Colon (tissue), 2 donors: ENCODE data around the gene MYO9A.
"Not testable (repeated sequence)": the region's sequence is repeated elsewhere in the genome, so short reads cannot be mapped to it uniquely, and the experiment has no call there.

Source experiments
- FAIRE-seq: peaks from 2 replicates; lab custom pipeline; 2012; peaks lifted over from hg19 to GRCh38; lab: Jason Lieb, UNC
- donor health status: control.
- donor health status: control.

The MYO9A gene

DNA sequence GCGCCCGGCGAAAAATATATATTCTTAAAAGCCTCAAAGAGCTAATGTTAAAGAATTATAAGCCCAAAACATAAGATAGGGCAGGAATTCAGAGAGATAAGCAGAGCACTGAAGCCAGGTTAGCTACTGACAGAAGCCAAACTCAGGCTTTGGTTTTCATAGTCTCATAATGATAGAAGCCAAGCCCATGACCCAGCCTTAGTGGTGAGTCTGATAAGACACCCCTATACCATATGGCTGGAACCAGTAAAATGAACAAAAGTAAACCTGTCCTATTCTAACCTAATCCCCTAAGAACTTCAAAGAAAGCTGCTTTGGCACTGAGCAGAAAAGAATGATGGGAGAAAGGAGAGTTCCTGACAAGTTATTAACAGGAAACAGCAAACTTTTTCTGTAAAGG lies 25.9 kb downstream of the MYO9A start:
- no peak for FAIRE-seq

DNA sequence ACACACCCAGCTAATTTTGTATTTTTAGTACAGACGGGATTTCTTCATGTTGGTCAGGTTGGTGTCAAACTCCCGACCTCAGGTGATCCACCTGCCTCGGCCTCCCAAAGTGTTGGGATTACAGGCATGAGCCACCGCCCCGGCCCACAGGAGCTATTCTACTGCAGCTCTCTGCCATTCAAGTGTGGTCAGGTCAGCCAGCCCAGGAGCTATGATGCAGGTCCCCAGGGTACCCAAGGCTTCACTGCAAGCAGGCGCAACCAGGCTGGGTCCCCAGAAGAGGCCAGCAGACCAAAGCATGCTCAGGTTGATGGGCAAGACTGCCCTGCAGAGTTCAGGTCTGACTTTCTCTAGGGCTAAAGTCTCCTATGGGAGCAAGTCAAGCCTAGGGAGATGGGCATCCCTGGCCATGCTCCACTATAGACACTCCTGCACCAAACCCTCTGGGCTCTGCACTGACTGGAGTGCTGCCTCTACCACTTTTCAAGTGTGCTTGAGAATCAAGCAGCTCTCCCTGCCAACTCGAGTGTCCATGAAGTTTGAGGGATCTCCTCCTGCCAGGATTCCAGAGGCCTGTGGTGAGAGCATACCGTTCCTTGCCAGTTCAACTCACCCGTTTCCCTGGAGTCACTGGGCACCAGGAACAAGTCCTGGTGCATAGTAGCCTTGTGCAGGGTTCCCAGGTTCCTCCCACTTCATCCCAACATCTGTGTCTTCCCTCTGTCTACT lies 30.9 kb downstream of the MYO9A start:
- no peak for FAIRE-seq

DNA sequence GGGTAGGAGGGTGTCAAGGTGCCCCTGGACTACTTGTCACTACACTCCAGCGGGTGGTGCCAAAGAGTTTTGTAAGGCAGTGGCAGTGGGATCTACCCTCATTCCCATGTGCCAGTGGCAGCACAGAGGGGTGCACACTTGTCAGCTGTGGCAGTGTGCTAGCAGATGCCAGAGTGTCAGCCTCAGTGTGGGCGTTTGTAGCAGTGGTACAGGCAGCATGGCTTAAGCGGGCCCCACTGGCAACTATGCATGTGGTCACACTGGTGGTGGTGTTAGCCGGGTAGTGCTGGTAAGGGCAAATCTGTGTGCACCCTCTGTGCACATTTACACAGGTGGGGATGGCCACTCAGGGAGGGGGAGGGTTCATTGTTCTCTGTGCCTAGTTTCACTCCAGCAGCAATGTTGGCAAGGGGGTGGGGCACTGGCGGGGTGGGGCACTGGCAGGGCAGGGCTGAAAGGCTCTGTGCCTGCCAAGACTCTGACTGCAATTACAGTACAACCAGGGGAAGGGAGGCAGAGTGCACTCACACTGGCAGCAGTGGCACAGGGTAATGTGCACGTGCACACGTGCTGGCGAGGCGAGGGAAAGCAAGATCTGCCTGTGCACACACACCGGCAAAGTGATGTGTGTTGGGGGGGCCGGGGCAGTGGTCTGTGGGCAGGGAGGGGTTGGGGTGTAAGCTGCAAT lies 31.8 kb downstream of the MYO9A start:
- FAIRE-seq: no peak

DNA sequence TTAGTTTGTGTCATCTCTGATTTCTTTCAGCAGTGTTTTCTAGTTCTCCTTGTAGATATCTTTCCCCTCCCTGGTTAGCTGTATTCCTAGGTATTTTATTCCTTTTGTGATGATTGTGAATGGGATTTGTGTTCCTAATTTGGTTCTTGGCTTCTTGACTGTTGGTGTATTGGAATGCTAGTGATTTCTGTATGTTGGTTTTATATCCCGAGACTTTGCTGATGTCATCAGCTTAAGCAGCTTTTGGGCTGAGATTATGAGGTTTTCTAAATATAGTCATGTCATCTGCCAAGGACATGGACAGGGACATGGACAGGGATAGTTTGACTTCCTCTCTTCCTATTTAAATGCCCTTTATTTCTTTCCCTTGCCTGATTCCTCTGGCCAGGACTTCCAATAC lies 35.8 kb downstream of the MYO9A start:
- FAIRE-seq: no peak

DNA sequence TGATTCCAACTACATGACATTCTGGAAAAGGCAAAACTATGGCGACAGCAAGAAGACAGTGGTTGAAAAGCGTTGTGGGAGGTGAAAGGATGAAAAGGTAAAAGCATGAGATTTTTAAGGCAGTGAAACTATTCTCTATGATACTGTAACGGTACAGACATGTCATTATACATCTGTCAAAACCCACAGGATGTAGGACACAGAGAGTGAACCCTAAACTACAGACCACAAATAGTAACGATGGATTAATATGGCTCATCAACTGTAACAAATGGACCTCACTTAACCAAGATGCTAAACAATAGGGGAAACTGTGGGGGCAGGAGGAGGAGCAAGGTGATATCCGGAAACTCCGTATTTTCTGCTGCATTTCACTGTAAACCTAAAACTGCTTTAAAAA lies 39.1 kb downstream of the MYO9A start:
- FAIRE-seq: no peak

DNA sequence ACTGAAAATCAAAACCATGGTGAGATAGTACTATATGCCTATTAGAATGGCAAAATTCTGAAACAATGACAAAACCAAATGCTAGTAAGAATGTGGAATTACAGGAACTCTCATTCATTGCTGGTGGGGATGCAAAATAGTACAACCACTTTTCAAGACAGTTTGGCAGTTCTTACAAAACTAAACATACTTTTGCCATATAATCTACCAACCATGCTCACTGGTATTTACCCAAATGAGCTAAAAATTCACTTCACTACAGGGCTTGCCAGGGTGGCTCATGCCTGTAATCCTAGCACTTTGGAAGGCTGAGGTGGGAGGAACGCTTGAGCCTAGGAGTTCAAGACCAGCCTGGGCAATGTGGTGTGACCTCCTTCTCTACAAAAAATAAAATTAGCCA lies 40.0 kb downstream of the MYO9A start:
- FAIRE-seq: no peak

DNA sequence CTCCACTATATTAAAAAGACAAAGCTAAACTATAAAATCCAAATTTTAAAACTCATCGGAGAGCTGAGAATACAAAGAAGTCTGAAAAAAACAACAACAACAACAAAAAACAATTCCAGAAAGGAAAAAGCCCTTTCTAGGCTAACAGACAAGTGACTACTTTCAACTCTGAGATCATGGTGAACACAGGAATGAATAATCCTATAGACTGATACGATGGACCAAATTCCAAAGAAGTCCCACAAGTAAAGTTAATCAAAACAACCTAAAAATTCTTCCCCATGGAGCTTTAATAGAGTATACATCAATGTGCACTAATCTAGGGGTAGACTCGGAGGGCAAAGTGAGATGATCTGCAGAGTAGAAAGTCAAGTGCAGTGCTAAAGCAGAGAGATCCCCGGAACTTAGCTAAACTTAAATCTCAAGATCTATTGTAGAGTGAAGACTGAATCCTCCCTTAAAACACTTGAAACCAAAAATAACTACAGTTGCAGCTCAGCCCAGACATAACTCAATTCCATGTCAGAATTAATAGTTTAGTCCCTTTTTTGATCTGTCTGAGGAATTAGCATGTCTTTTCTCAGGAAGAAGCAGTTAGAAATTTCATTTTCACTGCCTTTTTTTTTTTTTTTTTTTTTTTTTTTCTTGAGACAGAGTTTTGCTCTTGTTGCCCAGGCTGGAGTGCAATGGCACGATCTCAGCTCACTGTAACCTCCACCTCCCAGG lies 43.5 kb downstream of the MYO9A start:
- FAIRE-seq: no peak

DNA sequence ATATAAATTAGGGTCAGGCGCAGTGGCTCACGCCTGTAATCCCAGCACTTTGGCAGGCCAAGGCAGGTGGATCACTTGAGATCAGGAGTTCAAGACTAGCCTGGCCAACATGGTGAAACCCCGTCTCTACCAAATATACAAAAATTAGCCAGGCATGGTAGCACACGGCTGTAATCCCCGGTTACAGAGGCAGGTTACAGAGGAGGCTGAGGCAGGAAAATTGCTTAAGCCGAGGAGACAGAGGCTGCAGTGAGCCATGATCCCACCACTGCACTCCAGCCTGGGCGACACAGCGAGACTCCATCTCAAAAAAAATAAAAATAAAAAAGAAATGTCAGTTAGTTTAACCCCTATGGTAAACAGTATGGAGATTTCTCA lies 46.5 kb downstream of the MYO9A start:
- FAIRE-seq: not testable (repeated sequence)

DNA sequence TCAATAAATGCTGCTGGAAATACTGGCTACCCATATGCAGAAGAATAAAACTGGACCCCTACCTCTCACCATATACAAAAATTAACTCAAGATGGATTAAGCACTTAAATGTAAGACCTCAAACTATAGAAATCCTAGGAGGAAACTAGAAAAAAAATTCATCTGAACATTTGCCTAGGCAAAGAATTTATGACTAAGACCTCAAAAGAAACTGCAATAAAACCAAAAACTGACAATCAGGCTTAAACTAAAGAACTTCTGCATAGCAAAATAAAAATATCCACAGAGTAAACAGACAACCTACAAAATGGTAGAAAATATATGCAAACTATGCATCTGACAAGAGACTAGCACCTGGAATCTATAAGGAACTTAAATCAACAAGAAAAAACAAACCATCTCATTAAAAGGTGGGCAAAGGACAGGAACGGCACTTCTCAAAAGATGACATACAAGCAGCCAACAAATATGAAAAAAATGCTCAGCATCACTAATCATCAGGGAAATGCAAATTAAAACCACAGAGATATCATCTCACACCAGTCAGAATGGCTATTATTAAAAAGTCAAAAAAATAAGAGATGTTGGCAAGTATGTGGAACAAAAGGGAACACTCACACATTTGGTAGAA lies 47.0 kb downstream of the MYO9A start:
- FAIRE-seq: no peak

DNA sequence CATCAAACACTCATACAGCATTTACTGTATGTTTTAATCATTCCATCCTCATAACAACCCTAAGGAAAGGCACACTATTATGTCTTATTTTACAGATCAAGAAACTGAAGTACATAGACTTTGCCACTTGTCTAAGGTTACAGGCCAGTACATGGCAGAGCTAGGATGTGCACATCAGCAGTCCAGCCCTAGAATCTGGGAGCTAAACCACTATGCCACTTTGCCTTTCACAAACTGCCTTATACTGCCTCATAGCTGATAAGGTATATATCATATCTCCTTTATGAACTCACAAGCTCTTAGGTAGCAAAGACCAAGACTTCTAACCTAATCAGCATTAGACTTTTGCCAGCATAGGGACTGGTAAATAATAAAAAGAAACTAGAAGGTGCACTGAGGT lies 49.1 kb downstream of the MYO9A start:
- no peak for FAIRE-seq

DNA sequence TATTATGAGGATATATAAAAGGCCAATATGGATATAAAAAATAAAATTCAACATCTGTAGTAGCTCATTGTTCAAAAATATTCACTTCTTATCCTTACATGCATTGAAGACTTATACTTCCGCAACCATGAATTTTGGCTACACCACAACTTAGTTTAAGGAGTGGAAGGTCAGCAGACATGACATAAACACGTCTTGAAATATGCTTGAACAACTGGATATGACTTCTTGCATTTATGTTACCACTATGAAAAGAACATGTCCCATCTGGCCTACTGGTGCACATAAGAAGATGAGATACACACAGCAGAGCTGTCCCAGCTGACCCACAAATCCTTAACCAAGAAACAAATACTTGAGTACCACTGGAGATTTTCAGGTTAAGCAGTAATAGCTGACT lies 52.1 kb downstream of the MYO9A start:
- FAIRE-seq: no peak

DNA sequence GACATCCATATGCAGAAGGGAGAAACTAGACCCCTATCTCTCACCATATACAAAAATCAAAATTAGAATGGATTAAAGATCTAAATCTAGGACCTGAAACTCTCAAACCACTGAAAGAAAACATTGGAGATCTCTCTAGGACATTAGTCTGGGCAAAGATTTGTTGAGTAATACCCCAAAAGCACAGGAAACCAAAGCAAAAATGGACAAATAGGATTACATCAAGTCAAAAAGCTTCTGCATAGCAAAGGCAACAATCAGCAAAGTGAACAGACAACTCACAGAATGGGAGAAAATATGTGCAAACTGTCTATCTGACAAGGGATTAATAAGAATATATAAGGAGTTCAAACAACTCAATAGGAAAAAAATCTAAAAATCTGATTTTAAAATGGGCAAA lies 54.8 kb downstream of the MYO9A start:
- FAIRE-seq: no peak

DNA sequence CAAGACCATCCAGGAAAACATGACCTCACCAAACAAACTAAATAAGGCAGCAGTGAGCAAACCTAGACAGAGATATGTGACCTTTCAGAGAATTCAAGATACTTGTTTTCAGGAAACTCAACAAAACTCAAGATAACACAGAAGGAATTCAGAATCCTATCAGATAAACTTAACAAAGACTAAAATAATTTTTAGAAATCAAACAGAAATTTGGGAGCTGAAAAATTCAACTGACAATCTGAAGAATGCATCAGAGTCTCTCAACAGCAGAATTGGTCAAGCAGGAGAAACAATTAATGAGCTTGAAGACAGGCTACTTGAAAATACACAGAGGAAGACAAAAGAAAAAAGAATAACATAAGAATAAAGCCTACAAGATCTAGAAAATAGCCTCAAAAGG lies 55.6 kb downstream of the MYO9A start:
- no peak for FAIRE-seq

DNA sequence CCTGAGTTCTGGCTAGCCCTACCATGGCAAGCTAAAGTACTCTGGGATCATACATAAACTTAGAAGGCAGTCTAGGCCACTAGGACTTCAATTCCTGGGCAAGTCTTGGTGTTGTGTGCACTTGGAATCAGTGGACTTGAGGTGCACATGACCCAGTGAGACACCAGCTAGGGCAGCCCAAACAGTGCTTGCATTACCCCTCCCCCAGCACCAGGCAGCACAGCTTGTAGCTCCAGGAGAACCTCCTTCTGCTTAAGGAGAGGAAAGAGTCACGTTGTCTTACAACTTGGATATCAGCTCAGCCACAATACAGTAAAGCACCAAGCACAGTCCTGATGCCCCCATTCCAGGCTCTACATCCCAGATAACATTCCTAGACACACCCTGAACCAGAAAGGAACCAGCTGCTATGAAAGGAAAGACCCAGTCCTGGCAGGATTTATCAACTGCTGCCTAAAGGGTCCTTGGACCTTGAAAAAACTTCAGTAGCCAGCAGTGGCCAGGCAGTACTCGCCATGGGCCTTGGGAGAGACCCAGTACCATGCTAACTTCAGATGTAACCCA lies 57.2 kb downstream of the MYO9A start:
- no peak for FAIRE-seq

DNA sequence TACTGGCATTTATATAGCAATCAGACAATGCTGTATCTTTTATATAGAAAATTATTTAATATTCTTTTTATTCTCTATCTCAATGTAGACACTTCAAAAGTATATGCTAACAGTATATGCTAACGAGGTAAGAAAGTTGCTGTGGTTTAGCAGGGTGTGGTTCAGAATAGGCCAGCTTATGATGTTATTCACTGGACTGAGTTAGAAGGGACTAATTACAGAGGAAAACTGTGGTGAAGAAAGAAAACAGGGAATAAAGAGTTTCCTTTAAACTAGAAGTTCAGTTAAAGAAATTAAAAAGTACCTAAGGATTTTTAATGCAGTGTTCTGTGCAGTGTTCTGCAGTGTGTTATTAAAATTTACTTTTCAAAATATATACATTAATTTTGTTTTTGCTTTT lies 59.4 kb downstream of the MYO9A start:
- FAIRE-seq: no peak

DNA sequence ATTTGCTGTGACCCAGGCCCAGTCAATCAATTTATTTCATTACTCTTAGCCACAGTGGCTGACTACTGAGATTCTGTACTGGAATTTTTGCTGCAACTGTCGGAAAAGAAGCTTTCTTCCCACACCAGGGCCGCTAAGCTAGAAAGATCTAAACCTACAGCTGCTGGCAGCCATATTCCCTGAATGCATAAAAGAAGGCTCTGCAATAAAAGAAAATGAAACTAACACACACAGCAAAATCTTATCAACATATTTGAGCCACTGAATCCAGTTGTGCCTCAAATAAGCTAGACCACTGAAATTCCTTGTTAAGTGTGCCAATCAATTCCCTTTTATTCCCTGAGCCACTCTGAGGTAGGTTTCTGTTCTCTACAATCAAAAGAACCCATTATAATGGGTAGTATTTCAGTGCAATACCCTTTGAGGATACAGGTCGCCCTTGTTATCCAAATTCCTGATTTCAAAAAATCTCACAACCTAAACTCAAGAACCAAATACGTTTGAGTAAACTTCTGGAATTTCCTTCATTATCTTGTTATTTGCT lies 60.3 kb downstream of the MYO9A start:
- FAIRE-seq: no peak

DNA sequence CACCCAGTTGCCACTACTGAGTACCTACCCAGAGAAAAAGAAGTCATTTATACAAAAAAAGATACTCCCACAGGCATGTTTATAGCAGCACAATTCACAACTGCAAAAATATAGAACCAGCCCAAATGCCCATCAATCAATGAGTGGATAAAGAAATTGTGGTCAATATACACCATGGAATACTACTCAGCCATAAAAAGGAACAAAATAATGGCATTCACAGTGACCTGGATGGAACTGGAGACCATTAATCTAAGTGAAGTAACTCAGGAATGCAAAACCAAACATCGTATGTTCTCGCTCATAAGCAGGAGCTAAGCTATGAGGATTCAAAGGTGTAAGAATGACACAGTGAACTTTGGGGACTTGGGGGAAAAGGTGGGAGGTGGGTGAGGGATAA lies 61.7 kb downstream of the MYO9A start:
- FAIRE-seq: not testable (repeated sequence)

DNA sequence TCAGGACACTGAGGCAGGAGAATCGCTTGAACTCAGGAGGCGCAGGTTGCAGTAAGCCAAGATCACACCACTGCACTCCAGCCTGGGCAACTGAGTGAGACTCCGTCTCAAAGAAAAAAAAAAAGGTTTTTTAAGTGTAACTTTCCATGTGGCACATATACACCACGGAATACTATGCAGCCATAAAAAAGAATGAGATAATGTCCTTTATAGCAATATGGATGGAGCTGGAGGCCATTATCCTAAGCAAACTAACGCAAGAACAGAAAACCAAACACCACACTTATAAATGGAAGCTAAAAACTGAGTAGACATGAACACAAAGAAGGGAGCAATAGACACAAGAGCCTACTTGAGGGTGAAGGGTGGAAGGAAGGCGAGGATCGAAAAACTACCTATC lies 64.7 kb downstream of the MYO9A start:
- not testable (repeated sequence) for FAIRE-seq

DNA sequence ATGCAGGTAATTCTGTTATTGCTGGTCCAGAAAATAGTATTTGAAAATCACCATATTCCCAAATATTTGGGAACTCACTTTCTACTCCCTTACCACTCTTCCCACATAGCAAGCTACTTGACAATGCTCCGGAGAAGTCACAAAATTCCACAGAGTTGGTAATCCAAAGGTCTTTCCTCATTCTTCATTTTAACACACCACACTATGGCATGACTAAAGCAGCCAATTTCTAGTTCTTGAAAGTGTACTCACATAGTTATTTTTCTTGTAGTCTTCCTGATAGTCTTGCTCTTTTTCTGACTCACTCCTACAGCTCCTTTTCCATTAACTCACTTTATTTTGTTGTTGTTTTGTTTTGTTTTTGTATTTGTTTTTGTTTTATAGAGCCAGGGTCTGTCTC lies 67.2 kb downstream of the MYO9A start:
- no peak for FAIRE-seq

DNA sequence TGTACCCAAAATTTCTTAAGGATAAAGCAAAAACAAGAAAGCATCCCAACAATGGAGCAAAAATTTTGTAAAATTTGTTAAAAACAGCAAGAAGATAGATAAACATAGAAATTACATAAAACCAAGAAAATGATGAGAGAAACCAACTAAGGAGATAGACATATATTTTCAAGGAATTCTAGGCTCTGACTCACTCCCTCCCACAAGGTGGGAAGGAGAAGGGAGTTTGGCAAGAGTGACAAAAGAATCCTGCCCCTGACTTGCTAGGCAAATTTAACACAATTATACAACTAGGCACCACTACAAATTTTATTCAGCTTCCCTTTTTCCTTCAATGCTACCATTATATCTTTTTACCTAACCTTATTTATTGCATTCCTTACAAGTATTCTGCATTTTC lies 70.9 kb downstream of the MYO9A start:
- FAIRE-seq: no peak

DNA sequence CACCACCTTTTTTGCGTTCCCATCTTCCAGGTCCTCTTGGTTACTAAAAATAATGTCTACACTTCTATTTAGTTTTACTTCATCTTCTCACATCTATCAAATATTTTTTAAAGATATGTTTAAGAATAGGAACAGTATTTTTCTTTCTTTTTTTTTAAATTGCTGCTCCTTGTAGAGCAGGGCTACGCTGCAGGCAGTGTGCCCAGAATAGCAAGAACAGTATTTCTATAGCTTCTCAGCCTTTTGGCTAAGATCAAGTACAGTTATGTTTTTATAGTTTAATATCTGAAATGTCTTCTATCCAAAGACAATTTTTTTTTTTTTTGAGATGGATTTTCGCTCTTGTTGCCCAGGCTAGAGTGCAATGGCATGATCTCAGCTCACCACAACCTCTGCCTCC lies 73.0 kb downstream of the MYO9A start:
- no peak for FAIRE-seq

DNA sequence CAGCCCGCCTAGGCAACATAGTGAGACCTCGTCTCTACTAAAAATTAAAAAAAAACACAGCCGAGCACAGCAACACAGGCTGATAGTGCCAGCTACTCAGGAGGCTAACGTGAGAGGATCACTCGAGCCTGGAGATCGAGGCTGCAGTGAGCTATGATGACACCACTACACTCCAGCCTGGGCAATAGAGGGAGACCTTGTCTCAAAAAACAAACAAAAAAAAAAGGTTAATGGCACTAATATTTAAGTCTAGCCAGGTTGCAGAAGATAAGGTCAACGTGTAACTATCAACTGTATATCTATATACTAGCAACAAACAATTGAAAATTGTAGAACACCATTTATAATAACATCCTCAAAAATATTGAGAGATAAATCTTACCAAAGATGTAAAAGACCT lies 75.1 kb downstream of the MYO9A start:
- no peak for FAIRE-seq
